GM10266 (cell line): ENCODE data around the gene TPRG1L.

Experiments used
- DNase-seq: peaks from one replicate; pipeline ENCODE4 v3.0.0; 2012; ENCODE audit errors: extremely low spot score
- CTCF ChIP-seq: IDR thresholded peaks from 2 replicates; pipeline ENCODE4 v1.5.1; 2012; ENCODE audit warnings: mild to moderate bottlenecking, low read depth; ENCODE audit not compliant: control insufficient read depth, insufficient read depth; ENCODE audit errors: missing control alignments

TPRG1L gene

GRCh38 chr1:3642919-3643675 lies 18.3 kb downstream of the TPRG1L start:
- TF ChIP-seq CTCF, result no peak
- DNase-seq, result no peak

GRCh38 chr1:3644273-3644672 lies 19.5 kb downstream of the TPRG1L start:
- no peak for TF ChIP-seq CTCF
- no peak for DNase-seq

- TF ChIP-seq CTCF, result no peak
- DNase-seq, result no peak
Measured at GRCh38 chr1:3645247-3645646, 20.4 kb downstream of the TPRG1L start.

GRCh38 chr1:3645666-3646355 lies 21.0 kb downstream of the TPRG1L start:
- no peak for DNase-seq
- no peak for TF ChIP-seq CTCF

GRCh38 chr1:3646596-3646995 lies 21.8 kb downstream of the TPRG1L start:
- TF ChIP-seq CTCF, result no peak

GRCh38 chr1:3649342-3650247 lies 24.8 kb downstream of the TPRG1L start, which contains the start of gene WRAP73:
WRAP73 (minus strand) TSS chr1:3650103; CDS start chr1:3649999, 104 bp downstream.
- TF ChIP-seq CTCF, result peak; percentile 49
- peak; percentile 97 for DNase-seq

More at GRCh38 chr1:3646596-3646995, 21.8 kb downstream of the TPRG1L start:
- no peak for DNase-seq
